Osteocyte (in vitro differentiated cells): ENCODE data around the gene AFG3L2. TPM values are rescaled to one million over a fixed set of nuclear protein-coding genes. Genes with fewer than 3 reads are reported as not detected.

Experiments
- DNase-seq: peaks from one replicate; pipeline ENCODE4 v3.0.0; 2021; ENCODE audit warnings: mixed read lengths; ENCODE audit not compliant: unreplicated experiment; ENCODE audit errors: extremely low spot score
- H3K27ac Mint-ChIP-seq: one replicate; pipeline ENCODE4 v1.8.0; 2021; ENCODE audit warnings: mild to moderate bottlenecking, mixed read lengths; ENCODE audit not compliant: unreplicated experiment
- H3K27me3 Mint-ChIP-seq: one replicate; pipeline ENCODE4 v1.8.0; 2021; ENCODE audit warnings: mixed read lengths; ENCODE audit not compliant: unreplicated experiment
- H3K36me3 Mint-ChIP-seq: one replicate; pipeline ENCODE4 v1.8.0; 2021; ENCODE audit warnings: mixed read lengths; ENCODE audit not compliant: unreplicated experiment
- H3K4me1 Mint-ChIP-seq: one replicate; pipeline ENCODE4 v1.8.0; 2021; ENCODE audit warnings: mixed read lengths; ENCODE audit not compliant: unreplicated experiment
- H3K4me3 Mint-ChIP-seq: one replicate; pipeline ENCODE4 v1.8.0; 2021; ENCODE audit warnings: mild to moderate bottlenecking, moderate library complexity, mixed read lengths; ENCODE audit not compliant: unreplicated experiment
- H3K9me3 Mint-ChIP-seq: one replicate; pipeline ENCODE4 v1.8.0; 2021; ENCODE audit warnings: mixed read lengths; ENCODE audit not compliant: unreplicated experiment
- total RNA-seq: library from RNA; stranded (reverse); gene quantifications from 2 replicates; pipeline ENCODE4 v1.2.1, GENCODE V29; 2021
- TF ChIP-seq, protein P1 (sequence below): fragments of 200-600 bp; sonication (generic); IDR thresholded peaks from 2 replicates; pipeline ENCODE4 v1.5.0; 2021; ENCODE audit warnings: antibody characterized with exemption, mild to moderate bottlenecking, moderate library complexity

AFG3L2 gene
- total RNA-seq, 1 donor from 2014 or later: 44.4 TPM

DNA sequence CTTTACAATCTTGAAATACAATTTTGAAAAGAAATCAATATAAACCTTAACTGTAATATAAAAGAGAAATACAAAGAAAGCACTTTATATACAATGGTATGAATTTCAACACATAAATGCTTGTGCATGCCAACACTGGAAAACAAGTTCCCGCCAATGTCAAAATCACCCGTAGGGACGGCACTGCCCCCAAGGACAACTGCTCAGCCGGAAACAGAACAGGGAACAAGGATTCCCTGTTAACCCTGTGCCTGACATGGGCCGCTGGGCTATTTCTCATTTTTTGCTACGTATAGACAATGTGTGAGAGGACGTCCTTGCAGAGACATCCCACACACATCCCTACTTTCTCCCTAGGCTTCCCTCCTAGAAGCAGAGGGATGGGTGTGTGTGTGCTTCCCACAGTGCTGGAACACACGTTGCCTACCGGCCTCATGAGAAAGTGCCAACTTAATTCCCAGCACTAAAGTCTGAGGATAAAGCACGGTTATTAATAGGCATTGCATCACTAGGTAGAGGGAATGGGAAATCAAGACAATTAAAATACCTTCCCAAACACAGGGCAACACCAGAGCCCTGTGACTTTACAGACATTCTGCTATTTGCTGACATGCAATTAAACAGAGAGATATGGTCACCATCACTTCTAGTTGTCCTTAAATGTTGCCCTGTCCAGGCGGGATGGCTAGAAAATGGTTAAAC, 14.4 kb downstream of the AFG3L2 start:
- H3K27me3 Mint-ChIP-seq: no peaks in the 10 kb centered on the region
- DNase-seq: no peak
- TF ChIP-seq, protein P1, sequence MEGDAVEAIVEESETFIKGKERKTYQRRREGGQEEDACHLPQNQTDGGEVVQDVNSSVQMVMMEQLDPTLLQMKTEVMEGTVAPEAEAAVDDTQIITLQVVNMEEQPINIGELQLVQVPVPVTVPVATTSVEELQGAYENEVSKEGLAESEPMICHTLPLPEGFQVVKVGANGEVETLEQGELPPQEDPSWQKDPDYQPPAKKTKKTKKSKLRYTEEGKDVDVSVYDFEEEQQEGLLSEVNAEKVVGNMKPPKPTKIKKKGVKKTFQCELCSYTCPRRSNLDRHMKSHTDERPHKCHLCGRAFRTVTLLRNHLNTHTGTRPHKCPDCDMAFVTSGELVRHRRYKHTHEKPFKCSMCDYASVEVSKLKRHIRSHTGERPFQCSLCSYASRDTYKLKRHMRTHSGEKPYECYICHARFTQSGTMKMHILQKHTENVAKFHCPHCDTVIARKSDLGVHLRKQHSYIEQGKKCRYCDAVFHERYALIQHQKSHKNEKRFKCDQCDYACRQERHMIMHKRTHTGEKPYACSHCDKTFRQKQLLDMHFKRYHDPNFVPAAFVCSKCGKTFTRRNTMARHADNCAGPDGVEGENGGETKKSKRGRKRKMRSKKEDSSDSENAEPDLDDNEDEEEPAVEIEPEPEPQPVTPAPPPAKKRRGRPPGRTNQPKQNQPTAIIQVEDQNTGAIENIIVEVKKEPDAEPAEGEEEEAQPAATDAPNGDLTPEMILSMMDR: no peak
- H3K4me1 Mint-ChIP-seq: peaks cover 16% of the 10 kb centered on the region
- H3K4me3 Mint-ChIP-seq: no peak overlapping the region
- H3K9me3 Mint-ChIP-seq: no peaks in the 10 kb centered on the region
- H3K36me3 Mint-ChIP-seq: peaks cover 46% of the 10 kb centered on the region
- H3K27ac Mint-ChIP-seq: no peak overlapping the region

DNA sequence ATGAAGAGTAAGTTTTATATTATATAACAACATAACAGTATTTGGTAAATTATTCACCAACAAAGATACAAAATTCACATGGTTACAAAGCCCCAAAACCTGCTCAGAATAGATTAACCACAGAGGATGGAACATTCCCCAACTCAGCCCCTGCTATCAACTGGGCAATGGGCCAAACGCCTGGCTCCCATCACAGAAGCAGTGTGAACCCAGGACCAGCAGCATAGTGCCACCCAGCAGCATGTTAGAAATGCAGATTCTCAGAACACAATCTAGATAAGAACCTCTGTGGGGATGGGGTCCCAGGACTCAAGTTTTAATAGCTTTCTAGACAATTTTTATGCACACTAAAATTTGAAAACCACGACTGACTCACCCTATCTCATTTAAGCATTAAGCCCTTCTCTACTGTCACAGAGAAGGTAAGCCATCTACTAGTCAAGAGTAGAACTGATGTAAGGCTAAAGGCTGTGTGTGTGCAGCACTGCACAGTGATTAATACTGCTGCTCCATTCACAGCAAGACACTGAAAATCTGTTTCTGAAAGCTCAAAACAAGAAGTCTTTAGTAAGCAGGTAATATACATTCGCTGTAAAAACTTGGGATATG, 15.2 kb downstream of the AFG3L2 start:
- Mint-ChIP-seq H3K27me3 (no peaks in the 10 kb centered on the region), H3K27ac (peak overlapping the region; percentile 14), H3K4me3 (no peak overlapping the region), H3K4me1 (peaks cover 13% of the 10 kb centered on the region), H3K36me3 (peaks cover 41% of the 10 kb centered on the region), H3K9me3 (no peaks in the 10 kb centered on the region)
- no peak for DNase-seq
- TF ChIP-seq, protein P1: no peak

DNA sequence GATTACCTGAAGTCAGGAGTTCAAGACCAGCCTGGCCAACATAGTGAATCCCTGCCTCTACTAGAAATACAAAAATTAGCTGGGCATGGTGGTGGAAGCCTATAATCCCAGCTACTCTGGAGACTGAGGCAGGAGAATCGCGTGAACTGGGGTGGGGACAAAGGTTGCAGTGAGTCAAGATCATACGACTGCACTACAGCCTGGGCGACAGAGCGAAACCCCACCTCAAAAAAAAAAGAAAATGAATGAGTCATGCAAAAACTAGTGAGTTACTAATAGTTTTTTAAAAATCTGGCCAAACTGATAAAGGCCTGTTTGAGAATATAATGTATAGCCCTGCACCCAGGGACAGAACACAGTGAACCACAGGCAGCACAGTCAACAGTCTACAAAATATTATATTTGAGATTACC, 17.5 kb downstream of the AFG3L2 start:
- H3K4me1 Mint-ChIP-seq: peaks cover 7% of the 10 kb centered on the region
- no peaks in the 10 kb centered on the region for H3K27me3 Mint-ChIP-seq
- TF ChIP-seq, protein P1: no peak
- peaks cover 33% of the 10 kb centered on the region for H3K36me3 Mint-ChIP-seq
- no peak for DNase-seq
- no peaks in the 10 kb centered on the region for H3K9me3 Mint-ChIP-seq
- no peak overlapping the region for H3K27ac Mint-ChIP-seq
- H3K4me3 Mint-ChIP-seq: no peak overlapping the region

DNA sequence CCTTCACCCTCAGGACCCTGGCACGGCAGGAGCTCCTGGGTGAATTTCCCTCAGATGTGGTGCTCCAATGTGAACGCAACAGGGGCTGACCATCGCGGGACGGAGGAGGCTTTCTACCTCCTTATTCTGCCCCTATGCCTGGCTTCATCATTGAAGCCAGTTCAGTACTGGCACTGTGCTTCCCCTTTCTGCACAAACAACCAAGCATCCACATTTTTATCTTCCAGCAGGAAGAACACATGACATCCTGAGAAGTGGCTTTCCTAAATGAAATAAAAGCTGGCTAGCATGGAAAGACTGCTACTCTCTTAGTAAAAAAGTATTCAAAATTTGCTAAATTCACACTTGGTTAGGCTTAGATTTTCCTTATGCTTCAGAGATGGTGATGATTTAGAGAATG, 24.8 kb downstream of the AFG3L2 start:
- no peaks in the 10 kb centered on the region for H3K27me3 Mint-ChIP-seq
- peaks cover 36% of the 10 kb centered on the region for H3K36me3 Mint-ChIP-seq
- TF ChIP-seq, protein P1: no peak
- H3K27ac Mint-ChIP-seq: no peak overlapping the region
- no peak for DNase-seq
- H3K4me3 Mint-ChIP-seq: no peak overlapping the region
- H3K9me3 Mint-ChIP-seq: no peaks in the 10 kb centered on the region
- H3K4me1 Mint-ChIP-seq: no peaks in the 10 kb centered on the region

DNA sequence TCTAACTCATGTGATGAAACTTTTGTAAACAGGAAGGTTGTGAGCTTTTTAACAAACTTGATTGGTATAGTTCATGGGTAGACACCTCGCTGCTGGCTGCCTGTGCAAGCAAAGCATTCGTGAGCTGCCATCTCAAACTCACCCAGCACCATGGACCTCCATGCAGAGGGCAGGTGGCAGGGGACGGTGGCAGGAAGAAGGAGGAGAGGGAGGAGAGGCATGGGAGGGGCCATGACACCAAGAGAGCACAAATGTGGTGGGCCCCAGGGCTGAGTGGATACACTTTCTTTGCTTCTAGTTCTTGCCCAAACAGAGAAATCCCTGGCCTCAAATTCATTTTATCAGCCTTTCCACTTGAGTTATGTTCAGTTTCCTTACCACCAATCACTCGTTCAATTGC, 29.1 kb downstream of the AFG3L2 start:
- Mint-ChIP-seq H3K4me3 (no peak overlapping the region), H3K27ac (no peak overlapping the region), H3K9me3 (no peaks in the 10 kb centered on the region), H3K4me1 (no peaks in the 10 kb centered on the region), H3K27me3 (no peaks in the 10 kb centered on the region), H3K36me3 (peaks cover 45% of the 10 kb centered on the region)
- TF ChIP-seq, protein P1: no peak
- DNase-seq: no peak
